ENCODE data around the gene ATG5.
"Not testable (repeated sequence)": the region's sequence is repeated elsewhere in the genome, so short reads cannot be mapped to it uniquely, and the experiment has no call there.

DNA sequence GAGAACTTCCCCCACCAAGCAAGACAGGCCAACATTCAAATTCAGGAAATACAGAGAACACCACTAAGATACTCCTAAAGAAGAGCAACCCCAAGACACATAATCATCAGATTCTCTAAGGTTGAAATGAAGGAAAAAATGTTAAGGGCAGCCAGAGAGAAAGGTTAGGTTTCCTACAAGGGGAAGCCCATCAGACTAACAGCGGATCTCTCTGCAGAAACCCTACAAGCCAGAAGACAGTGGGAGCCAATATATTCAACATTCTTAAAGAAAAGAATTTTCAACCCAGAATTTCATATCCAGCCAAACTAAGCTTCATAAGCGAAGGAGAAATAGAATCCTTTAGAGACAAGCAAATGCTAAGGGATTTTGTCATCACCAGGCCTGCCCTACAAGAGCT, 61.1 kb downstream of the ATG5 start:
- TF ChIP-seq CTCF (tag by site-specific recombination; IDR thresholded peaks at IDR 0.05); ZNF830 (tag by site-specific recombination; IDR thresholded peaks at IDR 0.05; ENCODE audit: low read depth); REST (tag by site-specific recombination; IDR thresholded peaks at IDR 0.05); KLF16 (tag by site-specific recombination; IDR thresholded peaks at IDR 0.05); ZNF157 (tag by site-specific recombination; IDR thresholded peaks at IDR 0.05); ZNF121 (tag by site-specific recombination; IDR thresholded peaks at IDR 0.05): not testable (repeated sequence)

All from HEK293 (cell line).